Esophagus muscularis mucosa (tissue), 4 donors: ENCODE results near the gene UBE2O. TPM values are rescaled to one million over a fixed set of nuclear protein-coding genes. Genes with fewer than 3 reads are reported as not detected.

Source experiments
- DNase-seq: peaks from one replicate; pipeline ENCODE4 v3.0.0-alpha.2; 2017; ENCODE audit errors: extremely low spot score
- H3K27ac ChIP-seq, 4 donors: fragments of 200-600 bp; sonication (generic); replicated peaks in 1 of 4; 1 replicate in 3 of 4; 2 replicates in 1 of 4; pipeline ENCODE4 v1.5.1; 2016 to 2019; ENCODE audit warnings: mild to moderate bottlenecking in 1 of 4
- H3K27me3 ChIP-seq, 4 donors: fragments of 200-600 bp; sonication (generic); one replicate each; pipeline versions ENCODE4 v1.5.1 to v1.6.0; 2016 to 2019
- H3K36me3 ChIP-seq, 4 donors: fragments of 200-600 bp; sonication (generic); one replicate each; pipeline ENCODE4 v1.5.1; 2016 to 2019
- H3K4me1 ChIP-seq, 4 donors: fragments of 200-600 bp; sonication (generic); one replicate each; pipeline ENCODE4 v1.5.1; 2016 to 2019
- H3K4me3 ChIP-seq, 4 donors: fragments of 200-600 bp; sonication (generic); 1 replicate in 2 of 4; 2 replicates in 2 of 4; pipeline ENCODE4 v1.5.1; 2016 to 2019; ENCODE audit warnings: mild to moderate bottlenecking in 4 of 4, moderate library complexity in 1 of 4
- H3K9me3 ChIP-seq, 4 donors: fragments of 200-600 bp; sonication (generic); 1 replicate in 3 of 4; 2 replicates in 1 of 4; pipeline ENCODE4 v1.5.1; 2016 to 2019
- CTCF ChIP-seq, 3 experiments: fragments of 200-600 bp in 2 of 3; fragments of 450-650 bp in 1 of 3; sonication (generic) in 2 of 3; IDR thresholded peaks; one replicate each; pipeline ENCODE4 v1.5.1; 2017 to 2019; ENCODE audit warnings: antibody characterized with exemption in 3 of 3, mild to moderate bottlenecking in 2 of 3, moderate library complexity in 1 of 3
- EP300 ChIP-seq: sonication (generic); formaldehyde crosslinking; IDR thresholded peaks from one replicate; pipeline ENCODE4 v1.6.1; 2017; ENCODE audit warnings: antibody characterized with exemption
- POLR2A ChIP-seq: fragments of 450-650 bp; IDR thresholded peaks from one replicate; pipeline ENCODE4 v1.6.1; 2017; ENCODE audit warnings: antibody characterized with exemption, moderate library complexity, mild to moderate bottlenecking, low read depth
- POLR2AphosphoS5 ChIP-seq, 2 donors: sonication (generic); formaldehyde crosslinking; IDR thresholded peaks; one replicate each; pipeline ENCODE4 v1.6.1; 2017; ENCODE audit warnings: antibody characterized with exemption in 2 of 2
- WGBS: methylation state at CpG from one replicate; pipeline ENCODE4 v1.1.5; 2018; 5-methylcytosine and 5-hydroxymethylcytosine counted together
- intact Hi-C: fragments of 100-400 bp; cut with DNase I; formaldehyde crosslinking; loops from one replicate; pipeline ENCODE4 v1.15.1; 2023
- total RNA-seq, 4 donors: library from RNA; depleted of rRNA; stranded (reverse); fragments of >200 nt; gene quantifications; one replicate each; pipeline versions ENCODE4 v1.1.0 to v1.2.1, GENCODE V29; 2016

Gene UBE2O
- total RNA-seq, 4 donors from 2014 or later, result 14.1 to 21.7 (median 19.0) TPM

GRCh38 chr17:76484228-76484725 lies 31.3 kb upstream of the UBE2O start:
- peaks cover 0 to 25% (median 0%) of the 10 kb centered on the region in 4 donors for H3K36me3 ChIP-seq
- 85% methylated on average over 11 of the region's 11 CpGs for WGBS
- H3K9me3 ChIP-seq, result no peaks in the 10 kb centered on the region
- H3K27ac ChIP-seq, result no peak overlapping the region
- H3K4me3 ChIP-seq, result no peak overlapping the region
- no peak for TF ChIP-seq CTCF (IDR thresholded peaks at IDR 0.05)
- TF ChIP-seq EP300, result no peak
- no peak for TF ChIP-seq POLR2A
- no peak for TF ChIP-seq POLR2AphosphoS5 (IDR thresholded peaks at IDR 0.05)
- peaks cover 0 to 10% (median 3%) of the 10 kb centered on the region in 4 donors for H3K4me1 ChIP-seq
- intact Hi-C loops, result no loop called here
- H3K27me3 ChIP-seq, result no peaks in the 10 kb centered on the region
- DNase-seq, result no peak

- TF ChIP-seq CTCF (IDR thresholded peaks at IDR 0.05) (no peak), POLR2AphosphoS5 (IDR thresholded peaks at IDR 0.05) (no peak), EP300 (no peak), POLR2A (no peak)
- 69% methylated on average over 15 of the region's 21 CpGs for WGBS
- no peak for DNase-seq
- peaks cover 0 to 10% (median 3%) of the 10 kb centered on the region in 4 donors for H3K4me1 ChIP-seq
- H3K27me3 ChIP-seq, result no peaks in the 10 kb centered on the region
- no peaks in the 10 kb centered on the region for H3K9me3 ChIP-seq
- H3K27ac ChIP-seq, result peak overlapping the region; percentile 5 to 50 (median 20)
- intact Hi-C loops, result no loop called here
- H3K4me3 ChIP-seq, result peak overlapping the region in 1 of 4 donors; percentile 3
- H3K36me3 ChIP-seq, result peaks cover 0 to 46% (median 8%) of the 10 kb centered on the region in 4 donors
These were observed 28.2 kb upstream of the UBE2O start for GRCh38 chr17:76481071-76481655.

DNA sequence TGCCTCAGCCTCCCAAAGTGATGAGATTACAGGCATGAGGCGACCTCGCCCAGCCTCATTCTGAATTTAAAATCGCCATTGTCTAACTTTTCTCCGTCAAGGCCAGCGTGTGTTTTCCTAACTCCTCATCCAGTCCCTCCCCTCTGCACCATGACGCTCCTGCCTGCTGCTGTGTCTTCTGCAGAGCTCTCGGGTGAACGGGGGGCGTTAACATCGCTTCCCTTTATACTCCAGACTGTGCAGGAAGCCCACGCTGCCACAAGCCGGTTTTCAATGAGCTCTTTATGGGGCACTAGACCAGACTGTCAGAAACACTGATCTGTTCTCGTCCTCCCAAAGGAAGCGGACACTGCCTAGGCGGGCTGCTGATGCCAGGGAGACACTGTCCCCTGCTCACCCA lies 27.7 kb upstream of the UBE2O start:
- intact Hi-C loops, result no loop called here
- Histone ChIP-seq H3K36me3 (peaks cover 0 to 46% (median 8%) of the 10 kb centered on the region in 4 donors), H3K4me3 (no peak overlapping the region), H3K4me1 (peaks cover 0 to 10% (median 2%) of the 10 kb centered on the region in 4 donors), H3K27me3 (no peaks in the 10 kb centered on the region), H3K9me3 (no peaks in the 10 kb centered on the region), H3K27ac (peak overlapping the region in 3 of 4 donors; percentile 5 to 50 (median 11))
- 59% methylated on average over 12 of the region's 15 CpGs for WGBS
- TF ChIP-seq EP300 (no peak), POLR2A (no peak), CTCF (IDR thresholded peaks at IDR 0.05) (no peak), POLR2AphosphoS5 (IDR thresholded peaks at IDR 0.05) (peak in 1 of 2 donors; percentile 4)
- no peak for DNase-seq

- no peak for DNase-seq
- WGBS, result 88% methylated on average over 5 of the region's 14 CpGs
- Histone ChIP-seq H3K27me3 (no peaks in the 10 kb centered on the region), H3K36me3 (peaks cover 0 to 49% (median 11%) of the 10 kb centered on the region in 4 donors), H3K27ac (no peak overlapping the region), H3K4me3 (no peak overlapping the region), H3K9me3 (no peaks in the 10 kb centered on the region), H3K4me1 (peaks cover 0 to 8% (median 0%) of the 10 kb centered on the region in 4 donors)
- intact Hi-C loops, result no loop called here
- no peak for TF ChIP-seq EP300
- TF ChIP-seq POLR2AphosphoS5 (IDR thresholded peaks at IDR 0.05), result no peak
- TF ChIP-seq POLR2A, result no peak
- TF ChIP-seq CTCF (IDR thresholded peaks at IDR 0.05), result no peak
These were observed 26.6 kb upstream of the UBE2O start for GRCh38 chr17:76479515-76480060.
